HepG2 (cell line): ENCODE results near the gene OR52I2. TPM values are rescaled to one million over a fixed set of nuclear protein-coding genes. Genes with fewer than 3 reads are reported as not detected.

Source experiments
- ATAC-seq: fragments of 200-7000 bp; cut with Tn5 transposase; 3 replicates; pipeline ENCODE4 v1.9.1; 2020; ENCODE audit warnings: mild to moderate bottlenecking, moderate library complexity
- BruUV-seq: library from RNA; stranded (reverse); fragments of 400-500 nt; replicated peaks from 2 replicates; lab custom pipeline; 2021; lab: Mats Ljungman, UMichigan
- CTCF ChIA-PET: fragments of 300-600 bp; formaldehyde crosslinking; extraction: SDS; loops from one replicate; lab custom pipeline; 2021; ENCODE audit warnings: low total read pairs, inconsistent platforms, low intra/inter-chr PET ratio; lab: Yijun Ruan, JAX
- POLR2A ChIA-PET: fragments of 350-600 bp; sonication (Branson Sonifier 250); formaldehyde crosslinking; loops from one replicate; lab custom pipeline; 2020; ENCODE audit warnings: antibody characterized with exemption, inconsistent platforms; lab: Yijun Ruan, JAX
- DNase-seq: peaks from one replicate; pipeline ENCODE4 v3.0.0-alpha.2; 2015; ENCODE audit warnings: low spot score
- FAIRE-seq: peaks from 3 replicates; lab custom pipeline; 2011; peaks lifted over from hg19 to GRCh38; lab: Jason Lieb, UNC
- H2AFZ ChIP-seq: one replicate; pipeline ENCODE4 v1.6.1; 2011; ENCODE audit warnings: low read length, inconsistent platforms
- H3K27ac ChIP-seq: fragments of 300-600 bp; 3 replicates; pipeline ENCODE4 v1.8.0; 2011; ENCODE audit warnings: mixed run types, mild to moderate bottlenecking, mixed read lengths, low read length, inconsistent platforms; ENCODE audit not compliant: insufficient read depth; ENCODE audit errors: extremely low read length
- H3K27me3 ChIP-seq, 2 experiments: fragments of 200-600 bp in 1 of 2; 2 replicates in 1 of 2; 3 replicates in 1 of 2; pipeline versions ENCODE4 v1.6.0 to v1.8.0; 2011; ENCODE audit warnings: low read length in 2 of 2, mild to moderate bottlenecking in 2 of 2, moderate library complexity in 2 of 2, inconsistent platforms in 1 of 2; ENCODE audit not compliant: insufficient read depth in 2 of 2, control insufficient read depth in 1 of 2
- H3K36me3 ChIP-seq, 2 experiments: fragments of 200-600 bp in 1 of 2; replicated peaks in 1 of 2; 2 replicates in 1 of 2; 3 replicates in 1 of 2; pipeline versions ENCODE4 v1.5.1 to v1.8.0; 2011; ENCODE audit warnings: low read length in 2 of 2, inconsistent platforms in 1 of 2; ENCODE audit not compliant: insufficient read depth in 2 of 2, control insufficient read depth in 1 of 2
- H3K4me1 ChIP-seq: 2 replicates; pipeline ENCODE4 v1.5.1; 2012; ENCODE audit warnings: low read length, inconsistent platforms; ENCODE audit not compliant: insufficient read depth
- H3K4me2 ChIP-seq: 2 replicates; pipeline ENCODE4 v1.6.0; 2011; ENCODE audit warnings: low read depth, low read length, inconsistent platforms
- H3K4me3 ChIP-seq, 3 experiments: fragments of 200-600 bp in 1 of 3; sonication (generic), shearing (Covaris generic) in 1 of 3; replicated peaks in 1 of 3; 2 replicates each; pipeline ENCODE4 v1.5.1; 2011 to 2016; ENCODE audit warnings: low read length in 3 of 3, inconsistent platforms in 2 of 3, low read depth in 2 of 3, mild to moderate bottlenecking in 2 of 3, control low read depth in 1 of 3, mixed read lengths in 1 of 3; ENCODE audit not compliant: insufficient read depth in 1 of 3
- H3K79me2 ChIP-seq: one replicate; pipeline ENCODE4 v1.6.1; 2011; ENCODE audit warnings: low read length, inconsistent platforms; ENCODE audit not compliant: insufficient read depth
- H3K9ac ChIP-seq: 2 replicates; pipeline ENCODE4 v1.6.0; 2011; ENCODE audit warnings: mild to moderate bottlenecking, low read depth, low read length, inconsistent platforms; ENCODE audit not compliant: insufficient read depth
- H3K9me3 ChIP-seq: 2 replicates; pipeline ENCODE4 v1.5.1; 2012; ENCODE audit warnings: mild to moderate bottlenecking, low read length
- H4K20me1 ChIP-seq: 2 replicates; pipeline ENCODE4 v1.6.0; 2011; ENCODE audit warnings: inconsistent platforms, mild to moderate bottlenecking, low read length, moderate library complexity; ENCODE audit not compliant: insufficient read depth
- HNRNPUL1 ChIP-seq: fragments of 200-400 bp; formaldehyde crosslinking; IDR thresholded peaks from 2 replicates; pipeline ENCODE4 v1.6.1; 2017; ENCODE audit warnings: low read depth, mild to moderate bottlenecking, low read length, moderate library complexity
- NAIF1 ChIP-seq: sonication (generic); formaldehyde crosslinking; IDR thresholded peaks from 2 replicates; pipeline ENCODE4 v1.5.0; 2020; ENCODE audit warnings: mild to moderate bottlenecking, missing genetic modification reagents, borderline replicate concordance
- SALL1 ChIP-seq: sonication (generic); formaldehyde crosslinking; IDR thresholded peaks from 2 replicates; pipeline ENCODE4 v1.8.0; 2022; ENCODE audit warnings: mild to moderate bottlenecking, missing genetic modification reagents
- SMC3 ChIP-seq: IDR thresholded peaks from 2 replicates; pipeline ENCODE4 v1.6.1; 2011; ENCODE audit warnings: low read length, improper control_type of control experiment
- TBP ChIP-seq: sonication (generic); formaldehyde crosslinking; IDR thresholded peaks from 2 replicates; pipeline ENCODE4 v1.5.0; 2020; ENCODE audit warnings: missing genetic modification reagents
- ZNF3 ChIP-seq: IDR thresholded peaks from 2 replicates; pipeline ENCODE4 v1.7.0; 2017; ENCODE audit warnings: inconsistent platforms
- ZNF572 ChIP-seq: sonication (generic); formaldehyde crosslinking; IDR thresholded peaks from 2 replicates; pipeline ENCODE4 v1.5.1; 2020; ENCODE audit warnings: mild to moderate bottlenecking, missing genetic modification reagents
- ZNF672 ChIP-seq: sonication (generic); formaldehyde crosslinking; IDR thresholded peaks from 2 replicates; pipeline ENCODE4 v1.8.1; 2022; ENCODE audit warnings: missing genetic modification reagents
- ZNF780A ChIP-seq: sonication (generic); formaldehyde crosslinking; IDR thresholded peaks from 2 replicates; pipeline ENCODE4 v1.8.0; 2022; ENCODE audit warnings: mild to moderate bottlenecking, missing genetic modification reagents, moderate library complexity
- ZSCAN25 ChIP-seq: sonication (generic); formaldehyde crosslinking; IDR thresholded peaks from 2 replicates; pipeline ENCODE4 v1.8.0; 2022; ENCODE audit warnings: mild to moderate bottlenecking, missing genetic modification reagents
- WGBS: methylation state at CpG from one replicate; pipeline ENCODE4 v1.1.6; 2017; ENCODE audit warnings: low lambda C conversion rate; 5-methylcytosine and 5-hydroxymethylcytosine counted together
- in situ Hi-C: cut with HindIII; loops from 2 replicates; pipeline ENCODE4 v1.10.0; 2017; ENCODE audit warnings: low pct_unique_long_range_greater_than_20kb; ENCODE audit not compliant: extremely low pct_ligation_motif_present
- intact Hi-C: fragments of 100-400 bp; cut with micrococcal nuclease; formaldehyde crosslinking; loops from one replicate; pipeline ENCODE4 v1.10.0; 2022; ENCODE audit not compliant: unreplicated experiment
- polyA plus RNA-seq, 8 experiments: library from polyadenylated mRNA; depleted of rRNA in 3 of 8; stranded (reverse) in 7 of 8; unstranded in 1 of 8; fragments of >200 nt; fragmentation: Illumina TruSeq in 4 of 8; extraction: Trizol in 4 of 8; gene quantifications; 2 replicates each; pipeline versions ENCODE4 v1.2.1 to v1.2.3, GENCODE V29; 2011 to 2016; ENCODE audit warnings: low read depth in 4 of 8, missing spikeins in 1 of 8, mixed read lengths in 1 of 8; ENCODE audit not compliant: insufficient read depth in 1 of 8
- total RNA-seq, 5 experiments: library from RNA; depleted of rRNA; stranded (reverse); fragments of >200 nt; fragmentation: Illumina TruSeq; extraction: Trizol; gene quantifications; 2 replicates each; pipeline ENCODE4 v1.2.3, GENCODE V29; 2016; ENCODE audit warnings: low read depth in 1 of 5
- TF ChIP-seq, protein P1 (sequence below): sonication (generic); formaldehyde crosslinking; IDR thresholded peaks from 2 replicates; pipeline ENCODE4 v1.5.0; 2020; ENCODE audit warnings: mild to moderate bottlenecking, missing genetic modification reagents
- TF ChIP-seq, protein P2 (sequence below): IDR thresholded peaks from 2 replicates; pipeline ENCODE4 v1.6.1; 2016; ENCODE audit warnings: low read depth, control low read depth
- TF ChIP-seq, protein P3 (sequence below): sonication (generic); formaldehyde crosslinking; conservative IDR thresholded peaks from 2 replicates; pipeline ENCODE4 v1.8.0; 2022; ENCODE audit warnings: mild to moderate bottlenecking, moderate library complexity, missing genetic modification reagents

The OR52I2 gene
- total and polyA plus RNA-seq, 2 of the 13 experiments (the other 11 are each of a cell fraction or from before 2014, with no cell fraction given): not detected

DNA sequence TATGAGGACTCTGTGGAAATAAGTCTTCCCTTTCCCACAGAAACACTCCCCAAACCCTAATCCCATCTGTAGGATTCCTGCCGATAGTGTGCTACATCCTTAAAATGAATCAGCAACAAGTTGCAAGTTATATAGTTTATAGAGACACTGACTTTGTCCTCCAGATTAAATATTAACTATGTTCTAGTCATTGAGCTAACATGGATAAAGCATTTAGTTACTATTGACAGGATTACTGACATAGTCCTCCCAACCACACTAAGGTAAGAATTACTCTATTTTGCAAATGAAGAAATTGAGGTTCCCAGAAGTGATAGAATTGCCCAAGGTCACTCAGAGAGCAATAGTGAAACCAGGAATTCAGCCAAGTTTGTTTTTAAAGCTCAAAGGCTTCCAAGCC lies 34.7 kb upstream of the OR52I2 start:
- no peak for DNase-seq
- 0% methylated on average over 1 of the region's 1 CpG for WGBS
- peaks cover 0 to 11% of the 10 kb centered on the region in 2 experiments; a peak in 1 of 5 replicates for H3K27me3 ChIP-seq
- no peak overlapping the region for H3K9ac ChIP-seq
- no peak overlapping the region for H3K27ac ChIP-seq
- no peak overlapping the region for H3K4me2 ChIP-seq
- H3K36me3 ChIP-seq: no peaks in the 10 kb centered on the region
- H4K20me1 ChIP-seq: no peaks in the 10 kb centered on the region
- TF ChIP-seq SALL1 (CRISPR knock-in tag) (no peak), ZNF3 (CRISPR knock-in tag) (no peak), SMC3 (no peak), HNRNPUL1 (no peak), ZNF572 (CRISPR knock-in tag) (no peak), TBP (no peak), NAIF1 (CRISPR knock-in tag) (no peak), ZNF780A (CRISPR knock-in tag) (no peak), ZNF672 (no peak), ZSCAN25 (CRISPR knock-in tag) (no peak)
- TF ChIP-seq, protein P1, sequence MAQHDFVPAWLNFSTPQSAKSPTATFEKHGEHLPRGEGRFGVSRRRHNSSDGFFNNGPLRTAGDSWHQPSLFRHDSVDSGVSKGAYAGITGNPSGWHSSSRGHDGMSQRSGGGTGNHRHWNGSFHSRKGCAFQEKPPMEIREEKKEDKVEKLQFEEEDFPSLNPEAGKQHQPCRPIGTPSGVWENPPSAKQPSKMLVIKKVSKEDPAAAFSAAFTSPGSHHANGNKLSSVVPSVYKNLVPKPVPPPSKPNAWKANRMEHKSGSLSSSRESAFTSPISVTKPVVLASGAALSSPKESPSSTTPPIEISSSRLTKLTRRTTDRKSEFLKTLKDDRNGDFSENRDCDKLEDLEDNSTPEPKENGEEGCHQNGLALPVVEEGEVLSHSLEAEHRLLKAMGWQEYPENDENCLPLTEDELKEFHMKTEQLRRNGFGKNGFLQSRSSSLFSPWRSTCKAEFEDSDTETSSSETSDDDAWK (CRISPR knock-in tag): no peak
- TF ChIP-seq, protein P2, sequence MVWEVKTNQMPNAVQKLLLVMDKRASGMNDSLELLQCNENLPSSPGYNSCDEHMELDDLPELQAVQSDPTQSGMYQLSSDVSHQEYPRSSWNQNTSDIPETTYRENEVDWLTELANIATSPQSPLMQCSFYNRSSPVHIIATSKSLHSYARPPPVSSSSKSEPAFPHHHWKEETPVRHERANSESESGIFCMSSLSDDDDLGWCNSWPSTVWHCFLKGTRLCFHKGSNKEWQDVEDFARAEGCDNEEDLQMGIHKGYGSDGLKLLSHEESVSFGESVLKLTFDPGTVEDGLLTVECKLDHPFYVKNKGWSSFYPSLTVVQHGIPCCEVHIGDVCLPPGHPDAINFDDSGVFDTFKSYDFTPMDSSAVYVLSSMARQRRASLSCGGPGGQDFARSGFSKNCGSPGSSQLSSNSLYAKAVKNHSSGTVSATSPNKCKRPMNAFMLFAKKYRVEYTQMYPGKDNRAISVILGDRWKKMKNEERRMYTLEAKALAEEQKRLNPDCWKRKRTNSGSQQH (CRISPR knock-in tag): no peak
- TF ChIP-seq, protein P3, sequence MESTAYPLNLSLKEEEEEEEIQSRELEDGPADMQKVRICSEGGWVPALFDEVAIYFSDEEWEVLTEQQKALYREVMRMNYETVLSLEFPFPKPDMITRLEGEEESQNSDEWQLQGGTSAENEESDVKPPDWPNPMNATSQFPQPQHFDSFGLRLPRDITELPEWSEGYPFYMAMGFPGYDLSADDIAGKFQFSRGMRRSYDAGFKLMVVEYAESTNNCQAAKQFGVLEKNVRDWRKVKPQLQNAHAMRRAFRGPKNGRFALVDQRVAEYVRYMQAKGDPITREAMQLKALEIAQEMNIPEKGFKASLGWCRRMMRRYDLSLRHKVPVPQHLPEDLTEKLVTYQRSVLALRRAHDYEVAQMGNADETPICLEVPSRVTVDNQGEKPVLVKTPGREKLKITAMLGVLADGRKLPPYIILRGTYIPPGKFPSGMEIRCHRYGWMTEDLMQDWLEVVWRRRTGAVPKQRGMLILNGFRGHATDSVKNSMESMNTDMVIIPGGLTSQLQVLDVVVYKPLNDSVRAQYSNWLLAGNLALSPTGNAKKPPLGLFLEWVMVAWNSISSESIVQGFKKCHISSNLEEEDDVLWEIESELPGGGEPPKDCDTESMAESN (CRISPR knock-in tag): no peak
- no peak for FAIRE-seq
- H2AFZ ChIP-seq: no peak overlapping the region
- no peak overlapping the region for H3K4me3 ChIP-seq
- in situ Hi-C loops: no loop called here
- CTCF ChIA-PET: no interaction called here
- H3K79me2 ChIP-seq: no peaks in the 10 kb centered on the region
- POLR2A ChIA-PET: no interaction called here
- peaks cover 7% of the 10 kb centered on the region; the same call in 1 of the 2 replicates for H3K4me1 ChIP-seq
- no peaks in the 10 kb centered on the region for H3K9me3 ChIP-seq
- no peak for ATAC-seq
- no TSS peak for BruUV-seq
- intact Hi-C loops: no loop called here
